Duodenal mucosa (tissue), 2 donors: ENCODE results near the gene HECTD4.

ENCODE experiments used
- H3K27ac ChIP-seq: one replicate; pipeline ENCODE4 v1.7.0; 2013; ENCODE audit warnings: low read depth, low read length
- H3K27me3 ChIP-seq, 2 donors: one replicate each; pipeline ENCODE4 v1.7.0; 2013; ENCODE audit warnings: low read length in 2 of 2, control low read depth in 1 of 2; ENCODE audit not compliant: insufficient read depth in 2 of 2, control insufficient read depth in 1 of 2
- H3K36me3 ChIP-seq, 2 donors: one replicate each; pipeline ENCODE4 v1.7.0; 2013; ENCODE audit warnings: low read length in 2 of 2, control low read depth in 1 of 2; ENCODE audit not compliant: insufficient read depth in 2 of 2, control insufficient read depth in 1 of 2
- H3K4me1 ChIP-seq, 2 donors: one replicate each; pipeline ENCODE4 v1.7.0; 2013; ENCODE audit warnings: low read length in 2 of 2, control low read depth in 1 of 2; ENCODE audit not compliant: insufficient read depth in 2 of 2, control insufficient read depth in 1 of 2
- H3K4me3 ChIP-seq, 2 donors: one replicate each; pipeline ENCODE4 v1.7.0; 2013; ENCODE audit warnings: low read length in 2 of 2, low read depth in 1 of 2
- H3K9ac ChIP-seq, 2 donors: one replicate each; pipeline ENCODE4 v1.7.0; 2013; ENCODE audit warnings: low read length in 2 of 2, low read depth in 1 of 2
- H3K9me3 ChIP-seq, 2 donors: one replicate each; pipeline ENCODE4 v1.7.0; 2013; ENCODE audit warnings: low read length in 2 of 2, control low read depth in 1 of 2; ENCODE audit not compliant: control insufficient read depth in 1 of 2

HECTD4 gene

DNA sequence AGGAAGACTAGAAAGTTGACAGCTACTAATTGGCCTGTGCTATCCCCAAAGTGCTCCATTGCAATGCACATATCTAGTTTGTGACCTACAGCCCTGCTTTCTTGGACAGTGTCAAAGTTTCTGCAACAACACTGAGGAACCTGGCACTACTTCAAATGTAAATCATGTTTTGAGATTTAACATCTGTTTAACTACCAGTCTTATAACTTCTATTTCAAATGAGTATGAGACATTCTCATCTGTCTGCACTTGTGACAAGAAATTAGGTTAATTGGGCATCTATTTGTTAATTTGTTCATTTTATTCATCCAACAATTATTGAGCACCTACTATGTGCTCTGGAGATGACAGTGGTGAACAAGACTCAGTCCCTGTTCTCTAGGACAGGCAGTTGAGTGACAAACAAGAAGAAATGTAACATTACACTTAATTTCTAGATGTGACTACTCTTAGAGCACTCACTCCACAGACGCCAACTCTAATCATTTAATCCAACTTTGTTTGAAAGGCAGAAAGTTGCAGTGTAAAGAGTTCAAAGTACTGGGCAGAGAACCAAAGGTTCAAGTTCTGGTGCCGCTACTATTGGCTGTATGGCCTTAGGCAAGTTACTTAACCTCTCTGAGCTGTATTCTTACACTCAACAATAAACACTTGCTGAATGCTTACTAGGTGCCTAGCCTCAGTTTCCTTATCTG, 74.8 kb downstream of the HECTD4 start:
- Histone ChIP-seq H3K36me3 (peaks cover 7 to 23% of the 10 kb centered on the region in 2 donors), H3K9me3 (no peaks in the 10 kb centered on the region), H3K4me1 (no peaks in the 10 kb centered on the region), H3K27me3 (no peaks in the 10 kb centered on the region), H3K9ac (no peak overlapping the region), H3K4me3 (no peak overlapping the region), H3K27ac (no peak overlapping the region)

DNA sequence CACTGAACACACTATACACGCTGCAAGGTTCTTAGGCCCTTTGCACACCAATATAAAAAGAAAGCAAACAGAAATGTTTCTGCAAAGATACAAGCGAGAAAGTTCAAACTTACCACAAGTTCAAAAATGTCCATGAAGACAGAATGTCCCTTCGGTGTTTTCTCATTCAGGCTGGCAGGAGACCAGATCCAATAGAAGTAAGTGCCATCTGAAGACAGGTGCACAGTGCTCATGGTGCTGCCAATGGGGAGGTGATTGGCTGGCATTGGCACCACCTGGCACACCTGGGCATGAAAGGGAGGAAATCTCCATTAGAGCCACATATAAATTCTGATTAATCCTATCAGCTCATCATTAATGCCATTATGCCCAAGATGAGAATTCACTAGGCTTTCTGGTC, 76.3 kb downstream of the HECTD4 start:
- Histone ChIP-seq H3K4me3 (no peak overlapping the region), H3K9ac (no peak overlapping the region), H3K36me3 (peaks cover 7 to 26% of the 10 kb centered on the region in 2 donors), H3K4me1 (no peaks in the 10 kb centered on the region), H3K9me3 (no peaks in the 10 kb centered on the region), H3K27me3 (no peaks in the 10 kb centered on the region), H3K27ac (no peak overlapping the region)

DNA sequence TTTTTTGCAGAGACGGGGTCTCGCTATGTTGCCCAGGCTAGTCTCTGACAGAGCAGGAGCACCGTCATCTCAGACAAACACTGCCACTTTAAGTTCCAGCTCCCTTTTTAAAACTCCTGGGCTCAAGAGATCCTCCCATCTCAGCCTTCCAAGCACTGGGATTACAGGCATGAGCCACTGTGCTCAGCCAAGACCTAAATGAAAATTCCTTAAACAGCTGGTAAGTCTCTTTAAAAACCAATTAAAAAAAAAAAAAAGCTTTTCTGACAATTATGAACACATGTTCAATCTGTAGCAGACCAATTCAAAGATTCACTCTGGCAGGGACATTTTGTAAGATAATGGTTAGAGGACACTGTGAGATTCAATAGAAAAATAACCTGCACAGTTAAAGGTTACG, 77.8 kb downstream of the HECTD4 start:
- H3K27me3 ChIP-seq = no peaks in the 10 kb centered on the region
- H3K27ac ChIP-seq = no peak overlapping the region
- H3K9me3 ChIP-seq = no peaks in the 10 kb centered on the region
- no peak overlapping the region for H3K9ac ChIP-seq
- H3K4me1 ChIP-seq = no peaks in the 10 kb centered on the region
- peaks cover 7 to 26% of the 10 kb centered on the region in 2 donors for H3K36me3 ChIP-seq
- no peak overlapping the region for H3K4me3 ChIP-seq

DNA sequence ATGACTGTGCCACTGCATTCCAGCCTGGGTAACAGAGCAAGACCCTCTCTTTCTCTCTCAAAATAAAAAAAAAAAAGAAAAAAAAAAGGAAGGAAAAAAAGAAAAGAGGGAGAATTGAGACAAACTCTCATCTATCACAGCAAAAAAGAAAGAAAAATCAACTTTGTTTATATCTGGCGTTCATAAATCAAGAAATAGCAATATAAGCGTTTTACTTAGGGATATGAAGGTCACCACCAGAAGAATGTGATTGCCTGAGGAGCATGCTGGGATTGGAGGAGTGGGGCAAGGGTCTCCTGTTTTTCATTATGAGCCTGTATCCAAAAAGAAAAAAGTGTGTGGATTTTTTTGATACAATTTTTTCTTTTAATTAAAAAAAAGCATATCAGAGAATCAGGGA, 78.4 kb downstream of the HECTD4 start:
- no peaks in the 10 kb centered on the region for H3K9me3 ChIP-seq
- peaks cover 7 to 26% of the 10 kb centered on the region in 2 donors for H3K36me3 ChIP-seq
- H3K4me1 ChIP-seq = no peaks in the 10 kb centered on the region
- H3K27me3 ChIP-seq = no peaks in the 10 kb centered on the region
- H3K9ac ChIP-seq = no peak overlapping the region
- no peak overlapping the region for H3K27ac ChIP-seq
- H3K4me3 ChIP-seq = no peak overlapping the region

DNA sequence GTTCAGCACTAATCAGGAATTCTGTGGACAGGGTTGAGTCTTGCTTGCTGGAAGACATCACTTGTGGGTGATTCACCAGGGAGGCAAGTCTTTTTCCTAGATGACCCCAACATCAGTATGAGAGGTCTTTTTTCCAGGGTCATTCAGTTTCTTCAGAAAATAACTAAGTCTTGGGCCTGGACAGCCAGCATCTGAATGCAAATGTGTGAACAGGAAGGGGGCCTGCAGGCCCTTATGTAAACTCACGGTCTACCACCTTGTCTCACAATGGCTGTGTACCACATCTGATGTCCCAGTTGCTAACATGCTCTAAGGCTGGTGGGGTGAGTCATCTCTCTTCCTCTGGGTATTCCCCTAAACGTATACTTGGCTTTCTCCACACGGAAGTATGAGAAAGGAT, 79.2 kb downstream of the HECTD4 start:
- no peak overlapping the region for H3K4me3 ChIP-seq
- no peak overlapping the region for H3K27ac ChIP-seq
- no peaks in the 10 kb centered on the region for H3K27me3 ChIP-seq
- H3K9ac ChIP-seq = no peak overlapping the region
- H3K4me1 ChIP-seq = no peaks in the 10 kb centered on the region
- H3K36me3 ChIP-seq = peaks cover 5 to 26% of the 10 kb centered on the region in 2 donors
- H3K9me3 ChIP-seq = no peaks in the 10 kb centered on the region

DNA sequence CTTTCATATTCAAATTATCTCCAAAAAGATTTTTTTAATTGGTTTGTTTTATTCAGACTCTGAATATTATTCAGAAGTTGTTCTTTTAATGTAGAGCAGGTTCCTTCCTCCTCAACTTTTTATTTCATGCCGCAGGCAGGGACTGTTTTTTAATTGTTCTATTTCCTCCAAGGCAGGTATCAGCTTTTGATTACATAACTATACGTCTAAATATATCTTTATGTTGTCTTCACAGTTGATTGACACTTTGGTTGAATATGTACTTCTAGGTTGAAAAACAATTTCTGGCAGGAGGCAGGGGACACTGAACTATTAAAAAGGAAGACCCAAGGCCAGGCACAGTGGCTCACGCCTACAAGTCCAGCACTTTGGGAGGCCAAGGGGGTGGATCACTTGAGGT, 82.5 kb downstream of the HECTD4 start:
- no peaks in the 10 kb centered on the region for H3K4me1 ChIP-seq
- no peaks in the 10 kb centered on the region for H3K27me3 ChIP-seq
- H3K4me3 ChIP-seq = no peak overlapping the region
- H3K27ac ChIP-seq = no peak overlapping the region
- H3K36me3 ChIP-seq = peaks cover 6 to 29% of the 10 kb centered on the region in 2 donors
- no peak overlapping the region for H3K9ac ChIP-seq
- H3K9me3 ChIP-seq = no peaks in the 10 kb centered on the region

DNA sequence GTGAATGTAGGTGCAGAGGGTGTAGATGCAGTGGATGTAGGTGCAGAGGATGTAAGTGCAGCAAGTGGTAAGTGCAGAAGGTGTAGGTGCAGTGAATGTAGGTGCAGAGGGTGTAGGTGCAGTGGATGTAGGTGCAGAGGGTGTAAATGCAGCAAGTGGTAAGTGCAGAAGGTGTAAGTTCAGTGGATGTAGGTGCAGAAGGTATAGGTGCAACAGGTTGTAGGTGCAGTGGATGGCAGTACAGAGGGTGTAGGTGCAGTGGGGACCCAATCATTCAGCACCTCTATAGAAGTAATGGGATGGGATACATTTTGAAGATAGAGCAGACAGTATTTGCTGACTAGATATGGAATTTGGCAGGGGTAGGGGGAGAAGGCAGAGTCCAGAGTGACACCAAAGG, 85.0 kb downstream of the HECTD4 start:
- H3K36me3 ChIP-seq = peaks cover 6 to 26% of the 10 kb centered on the region in 2 donors
- no peaks in the 10 kb centered on the region for H3K9me3 ChIP-seq
- no peak overlapping the region for H3K27ac ChIP-seq
- no peak overlapping the region for H3K4me3 ChIP-seq
- no peaks in the 10 kb centered on the region for H3K4me1 ChIP-seq
- no peak overlapping the region for H3K9ac ChIP-seq
- no peaks in the 10 kb centered on the region for H3K27me3 ChIP-seq

DNA sequence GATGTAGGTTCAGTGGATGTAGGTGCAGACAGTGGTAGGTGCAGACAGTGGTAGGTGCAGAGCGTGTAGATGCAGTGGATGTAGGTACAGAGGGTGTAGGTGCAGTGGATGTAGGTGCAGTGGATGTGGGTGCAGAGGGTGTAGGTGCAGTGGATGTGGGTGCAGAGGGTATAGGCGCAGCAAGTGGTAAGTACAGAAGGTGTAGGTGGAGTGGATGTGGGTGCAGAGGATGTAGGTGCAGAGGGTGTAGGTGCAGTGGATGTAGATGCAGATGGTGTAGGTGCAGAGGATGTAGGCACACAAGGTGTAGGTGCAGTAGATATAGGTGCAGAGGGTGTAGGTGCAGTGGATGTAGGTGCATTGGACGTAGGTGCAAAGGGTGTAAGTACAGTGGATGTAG, 86.0 kb downstream of the HECTD4 start:
- H3K9me3 ChIP-seq = no peaks in the 10 kb centered on the region
- no peak overlapping the region for H3K27ac ChIP-seq
- H3K4me3 ChIP-seq = no peak overlapping the region
- H3K4me1 ChIP-seq = no peaks in the 10 kb centered on the region
- H3K27me3 ChIP-seq = no peaks in the 10 kb centered on the region
- peaks cover 6 to 22% of the 10 kb centered on the region in 2 donors for H3K36me3 ChIP-seq
- no peak overlapping the region for H3K9ac ChIP-seq

DNA sequence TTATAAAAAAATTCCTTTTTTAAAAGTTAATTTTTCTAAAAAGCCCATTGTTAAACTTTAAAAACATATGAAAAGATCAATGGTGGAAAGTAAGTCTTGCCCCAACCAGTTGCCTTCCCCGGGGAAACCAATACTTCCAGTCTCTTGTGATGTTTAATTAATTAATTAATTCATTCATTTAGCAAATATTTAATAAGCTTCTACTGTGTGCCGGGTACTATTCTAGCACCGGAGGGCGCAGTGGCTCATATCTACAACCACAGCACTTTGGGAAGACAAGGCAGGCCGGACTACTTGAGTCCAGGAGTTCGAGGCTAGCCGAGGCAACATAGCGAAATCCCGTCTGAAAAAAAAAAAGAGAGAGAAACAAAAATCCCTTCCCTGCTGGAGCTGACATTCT, 87.4 kb downstream of the HECTD4 start:
- no peaks in the 10 kb centered on the region for H3K9me3 ChIP-seq
- H3K36me3 ChIP-seq = peaks cover 6 to 22% of the 10 kb centered on the region in 2 donors
- H3K9ac ChIP-seq = no peak overlapping the region
- H3K4me3 ChIP-seq = no peak overlapping the region
- H3K4me1 ChIP-seq = no peaks in the 10 kb centered on the region
- H3K27ac ChIP-seq = no peak overlapping the region
- no peaks in the 10 kb centered on the region for H3K27me3 ChIP-seq

DNA sequence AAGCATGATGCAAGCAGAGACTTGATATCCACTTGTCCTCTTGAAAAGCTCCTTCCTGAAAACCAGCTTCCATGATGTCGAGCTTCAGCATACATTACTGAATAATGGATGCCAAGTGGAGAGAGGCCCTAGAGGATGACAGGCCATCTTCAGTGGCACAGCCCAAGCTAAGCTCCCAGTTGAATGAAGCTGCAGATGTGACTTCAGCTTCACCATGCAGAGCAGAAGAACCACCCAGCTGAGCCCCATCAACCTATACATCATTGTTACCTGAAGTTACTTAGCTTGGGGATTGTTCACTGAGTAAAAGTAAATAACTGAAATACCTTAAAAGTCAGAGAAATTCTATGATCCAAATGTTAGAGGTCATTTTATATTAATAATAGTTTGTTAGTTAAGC, 93.6 kb downstream of the HECTD4 start:
- Histone ChIP-seq H3K27ac (no peak overlapping the region), H3K9ac (no peak overlapping the region), H3K36me3 (peaks cover 0 to 10% of the 10 kb centered on the region in 2 donors), H3K4me3 (no peak overlapping the region), H3K27me3 (no peaks in the 10 kb centered on the region), H3K9me3 (peaks cover 0 to 7% of the 10 kb centered on the region in 2 donors), H3K4me1 (no peaks in the 10 kb centered on the region)
